Activated T-helper 9 cell treated with anti-CD3 and anti-CD28 coated beads, Interleukin-2, amount 50 U/mL, for 16 hours (primary cell): Measurements from ENCODE around the gene PHF21B.

Experiments
- DNase-seq: peaks from one replicate; pipeline ENCODE4 v3.0.0-alpha.2; 2020; ENCODE audit warnings: low read depth

PHF21B gene

DNA sequence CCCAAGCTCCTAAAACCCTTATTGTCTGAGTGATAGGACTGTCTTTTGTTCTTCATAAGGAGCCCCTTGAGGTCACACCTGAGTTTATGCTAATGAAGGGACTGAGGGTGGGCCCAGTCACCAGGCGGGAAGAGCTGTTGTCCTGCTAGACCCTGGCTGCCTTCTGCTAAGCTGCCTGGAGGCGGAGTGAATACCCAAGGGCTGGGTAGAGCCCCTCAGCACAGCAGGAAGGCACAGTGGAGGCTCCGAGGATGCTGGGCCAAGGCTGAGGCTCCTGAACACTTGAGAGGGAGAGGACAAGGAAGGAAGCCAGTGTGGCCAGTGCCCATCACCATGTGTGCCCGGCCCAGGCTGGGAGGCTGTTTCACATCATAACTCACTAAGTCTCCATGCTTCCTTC, 4.8 kb upstream of the PHF21B start:
- no peak for DNase-seq

DNA sequence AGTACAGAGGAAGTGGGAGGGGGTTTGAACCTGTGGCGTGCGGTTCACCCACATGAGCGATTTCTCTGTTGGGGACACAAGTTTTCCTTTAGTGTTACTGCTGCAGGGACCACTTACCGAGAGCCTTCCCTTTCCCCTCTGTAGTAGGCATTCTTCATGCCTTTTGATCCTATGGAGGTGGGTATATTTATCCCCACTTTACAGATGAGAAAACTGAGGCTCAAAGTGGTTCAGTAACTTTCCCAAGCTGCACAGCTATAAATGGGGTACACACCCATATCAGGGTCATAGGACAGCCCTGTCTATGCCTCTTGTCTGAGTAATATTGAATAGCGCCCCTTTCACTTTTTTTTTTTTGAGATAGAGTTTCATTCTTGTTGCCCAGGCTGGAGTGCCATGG, 3.3 kb upstream of the PHF21B start:
- no peak for DNase-seq

DNA sequence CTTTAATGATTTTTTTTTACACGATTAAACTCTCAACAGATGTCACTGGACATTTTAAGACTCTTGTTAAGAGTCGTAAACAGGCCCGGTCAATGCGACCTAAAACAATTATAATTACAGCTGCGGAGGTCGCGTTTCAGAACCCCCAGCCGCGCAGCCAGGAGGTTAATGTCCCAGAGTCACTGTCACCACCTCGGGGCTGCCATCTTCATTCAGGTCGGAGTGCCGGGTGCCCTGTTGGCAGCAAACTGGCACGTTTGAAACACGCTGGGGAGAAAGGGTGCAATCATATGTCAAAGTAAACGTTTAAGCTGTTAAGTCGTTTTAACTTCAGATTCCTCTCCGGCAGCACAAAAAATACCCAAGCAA, 711 bp upstream of the PHF21B start:
- no peak for DNase-seq

DNA sequence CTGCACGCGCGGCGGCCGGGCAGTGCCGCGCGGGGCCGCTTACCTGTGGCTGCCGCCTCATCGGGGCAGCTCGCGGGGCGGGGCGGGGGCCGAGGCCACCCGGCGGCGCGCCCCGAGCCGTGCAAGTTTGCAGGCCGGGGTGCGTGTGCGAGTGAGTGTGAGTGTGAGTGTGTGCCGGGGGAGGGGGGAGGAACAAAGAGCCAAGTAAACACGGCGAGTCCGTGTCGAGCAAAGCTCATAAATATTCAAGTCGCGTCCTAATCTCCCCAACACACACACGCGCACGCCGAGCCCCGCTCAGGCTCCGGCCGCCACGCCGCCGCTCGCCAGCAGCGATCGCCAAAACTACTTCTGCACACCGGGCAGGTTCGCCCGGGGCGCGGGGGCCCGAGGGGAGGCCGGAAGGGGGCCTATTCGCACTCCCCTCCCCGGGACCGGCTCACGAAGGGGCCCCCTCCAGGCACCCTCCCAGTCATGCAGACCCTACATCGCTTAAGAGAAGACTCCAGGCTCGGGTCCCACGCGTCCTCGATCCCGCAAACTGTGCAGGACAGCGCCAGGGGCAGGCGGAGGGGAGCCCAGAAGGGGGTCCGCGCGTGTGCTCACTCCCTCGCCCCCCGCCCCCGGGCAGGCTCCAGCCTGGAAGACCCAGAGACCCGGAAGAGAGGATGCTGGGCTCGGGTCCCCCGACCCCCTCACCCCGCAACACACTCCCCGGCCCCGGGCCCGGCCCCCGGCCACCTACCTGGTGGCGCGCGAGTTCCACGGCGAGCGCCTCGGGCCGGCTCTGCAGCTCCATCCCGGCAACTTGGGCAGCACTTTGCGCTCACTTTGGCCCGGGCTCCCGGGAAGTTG, 827 bp downstream of the PHF21B start:
- no peak for DNase-seq

DNA sequence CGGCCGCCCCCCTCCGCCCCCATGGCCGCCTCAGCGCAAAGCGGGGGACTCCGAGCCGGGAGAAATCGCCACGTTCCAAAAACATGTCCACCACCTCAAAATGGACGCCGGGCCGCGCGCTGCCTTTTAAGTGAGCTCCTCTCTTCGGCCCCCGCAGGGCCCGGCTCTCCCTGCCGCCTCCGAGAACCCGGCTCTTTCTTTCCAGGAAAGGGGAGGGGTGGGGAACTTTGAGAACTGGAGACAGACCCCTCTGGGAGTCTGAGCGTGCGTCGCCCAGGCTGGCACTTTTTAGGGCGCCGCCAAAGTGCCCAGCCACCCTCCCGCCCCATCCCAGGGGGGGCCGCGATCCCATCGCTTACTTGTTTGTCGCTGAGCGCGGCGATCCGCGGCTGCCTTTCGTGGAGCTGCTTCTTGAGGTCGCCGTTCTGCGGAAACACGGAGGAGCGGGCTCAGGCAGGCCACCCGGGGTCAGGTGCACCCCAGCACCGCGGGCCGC, 1.6 kb downstream of the PHF21B start:
- DNase-seq = no peak

DNA sequence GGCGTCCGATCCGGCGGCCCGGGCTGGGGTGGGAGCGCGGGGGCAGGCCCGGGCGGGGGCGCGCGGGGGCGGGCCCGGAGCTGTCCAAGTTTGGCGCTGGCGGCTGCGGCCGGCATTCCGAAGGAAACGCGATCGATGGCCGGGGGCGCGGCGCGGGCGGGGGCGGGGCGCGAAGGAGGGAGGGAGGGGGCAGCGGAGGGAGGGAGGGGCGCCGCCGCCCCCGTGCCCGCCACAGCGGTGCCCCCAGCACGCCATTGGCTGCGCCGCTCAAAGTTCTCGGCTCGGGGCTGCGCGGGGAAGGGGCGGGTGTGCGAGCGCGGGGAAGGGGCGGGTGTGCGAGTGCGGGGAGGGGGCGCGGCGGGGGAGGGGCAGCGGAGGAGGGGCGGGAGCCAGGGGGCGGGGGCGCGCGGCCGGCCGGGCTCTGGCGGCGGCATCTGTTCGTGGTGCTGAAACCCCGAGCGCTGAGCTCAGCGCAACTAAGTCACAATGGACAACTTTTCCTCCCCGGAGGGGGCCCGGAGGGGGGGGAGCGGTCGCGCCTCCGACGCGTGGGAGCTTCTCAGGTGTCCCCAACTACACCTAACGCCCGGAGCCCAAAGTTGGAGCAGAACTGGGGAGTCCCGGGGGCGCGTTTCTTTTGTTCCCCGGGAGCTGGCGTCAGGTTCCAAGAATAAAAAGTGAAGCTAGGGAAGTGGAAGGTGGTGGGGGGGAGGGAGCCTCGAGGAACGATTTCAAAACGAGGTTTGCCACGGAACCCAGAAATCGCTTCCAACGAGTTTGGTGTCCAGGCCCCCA, 2.2 kb downstream of the PHF21B start:
- DNase-seq = no peak

DNA sequence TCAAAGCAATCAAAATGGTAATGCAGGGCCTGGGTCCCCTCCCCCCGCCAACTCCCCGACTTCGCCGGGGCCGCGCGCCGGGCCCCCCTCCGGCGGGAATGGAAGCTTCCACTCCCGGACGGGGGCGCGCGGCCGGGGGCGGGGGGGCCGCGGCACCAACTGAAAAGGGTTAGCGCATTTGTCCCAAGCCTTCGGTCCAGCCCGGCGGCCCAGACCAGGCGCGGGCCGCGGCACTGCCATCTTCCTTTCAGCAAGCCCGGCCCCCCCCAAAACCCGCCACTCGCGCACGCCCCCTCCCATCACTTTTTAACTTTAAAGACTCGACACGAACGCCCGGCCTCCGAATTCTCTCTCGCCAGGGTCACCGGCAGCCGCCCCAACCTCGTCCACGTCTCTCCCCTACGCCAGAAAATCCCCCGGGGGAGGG, 2.8 kb downstream of the PHF21B start:
- DNase-seq = no peak

DNA sequence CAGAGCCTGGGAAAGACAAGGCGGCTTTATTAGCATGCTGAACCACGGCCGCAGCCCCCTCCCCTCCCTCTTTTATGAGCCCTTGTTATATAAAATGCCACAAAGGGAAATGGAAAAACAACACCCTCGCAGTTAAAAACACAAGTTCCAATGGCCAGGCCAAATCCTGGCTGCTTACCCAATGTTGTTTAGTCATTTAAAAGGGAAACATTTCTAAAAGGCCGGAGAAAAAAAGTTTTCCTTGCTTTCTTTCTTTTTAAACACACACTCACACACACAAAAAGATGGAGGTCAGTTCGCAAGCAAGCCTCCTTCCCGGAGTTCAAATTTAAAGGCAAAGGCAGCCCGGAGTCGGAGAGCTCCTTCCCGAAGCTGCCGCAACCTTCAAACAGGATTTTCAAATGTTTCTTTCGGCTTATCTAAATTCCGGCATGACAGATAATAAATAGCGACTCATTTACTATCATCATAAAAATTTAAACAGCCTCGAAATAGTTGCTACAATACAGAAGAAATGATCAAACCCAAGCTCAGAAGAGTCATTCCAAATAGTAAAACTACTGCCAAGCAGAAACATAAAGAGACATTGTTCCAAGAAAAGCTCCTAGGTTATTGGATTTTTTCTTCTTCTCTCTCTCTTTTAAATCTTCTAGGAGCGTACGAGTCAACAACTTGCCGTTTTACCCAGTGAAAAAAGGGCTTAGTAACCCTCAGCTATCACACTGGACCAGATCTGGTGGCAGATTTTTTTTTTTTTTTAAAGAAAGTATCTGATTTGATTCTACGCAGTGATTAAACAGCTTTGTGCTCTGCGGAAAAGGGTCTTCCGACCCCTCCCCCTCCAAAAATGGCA, 3.5 kb downstream of the PHF21B start:
- no peak for DNase-seq

DNA sequence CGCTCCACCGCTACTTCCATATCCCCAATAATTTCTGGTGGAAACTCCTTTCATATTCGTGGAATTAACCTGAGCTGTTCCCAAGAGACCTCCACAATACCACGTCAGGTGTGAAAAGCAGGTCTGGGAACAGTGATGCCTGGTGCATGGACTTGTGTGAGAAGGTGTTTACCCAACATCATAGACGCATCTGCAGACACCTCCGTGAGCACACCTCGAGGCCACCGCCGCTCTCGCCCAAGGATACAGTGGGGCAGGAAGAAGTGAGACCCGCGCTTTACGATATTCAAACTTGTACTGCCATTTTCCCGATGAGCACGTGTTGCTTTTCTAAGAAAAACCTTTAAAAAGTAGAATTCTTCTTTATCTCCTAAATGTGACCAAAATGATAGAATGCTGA, 8.2 kb downstream of the PHF21B start:
- DNase-seq = no peak

DNA sequence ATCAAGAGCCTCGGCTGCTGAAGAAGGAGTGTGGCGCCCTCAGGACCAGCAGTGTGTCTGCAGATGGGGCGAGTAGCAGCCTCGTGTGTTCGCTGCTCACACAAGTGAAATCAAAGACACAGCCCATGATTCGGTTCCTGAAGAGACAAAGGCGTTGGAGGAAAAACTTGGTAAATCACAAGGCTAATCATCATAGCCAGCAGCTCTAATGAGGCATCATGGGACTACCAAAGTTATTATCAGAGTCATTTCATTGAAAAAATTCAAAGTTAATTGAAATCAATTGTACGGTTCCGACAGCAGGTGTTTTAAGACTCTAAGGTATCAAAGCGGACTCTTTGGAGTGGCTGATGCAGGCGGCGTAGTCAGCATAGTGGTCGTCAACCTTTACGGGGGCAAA, 9.5 kb downstream of the PHF21B start:
- no peak for DNase-seq

DNA sequence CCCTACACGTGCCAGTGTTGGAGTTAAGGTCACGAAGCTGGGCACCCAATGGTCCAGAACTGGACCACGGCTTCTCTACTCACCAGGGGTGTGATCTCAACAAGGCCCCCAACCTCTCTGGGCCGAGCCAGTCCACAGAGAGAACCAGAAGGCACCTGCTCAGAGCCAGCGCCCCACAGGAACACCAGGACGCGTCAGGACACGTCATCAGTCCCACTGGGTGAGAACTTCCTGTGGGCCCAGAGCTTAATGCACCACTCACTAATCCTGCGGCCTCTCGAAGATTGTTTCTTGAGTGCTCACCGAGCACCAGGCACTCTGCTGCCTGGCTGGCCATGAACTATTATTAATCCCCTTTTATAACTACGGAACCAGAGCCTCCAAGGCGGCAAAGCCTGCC, 10.1 kb downstream of the PHF21B start:
- DNase-seq = no peak

DNA sequence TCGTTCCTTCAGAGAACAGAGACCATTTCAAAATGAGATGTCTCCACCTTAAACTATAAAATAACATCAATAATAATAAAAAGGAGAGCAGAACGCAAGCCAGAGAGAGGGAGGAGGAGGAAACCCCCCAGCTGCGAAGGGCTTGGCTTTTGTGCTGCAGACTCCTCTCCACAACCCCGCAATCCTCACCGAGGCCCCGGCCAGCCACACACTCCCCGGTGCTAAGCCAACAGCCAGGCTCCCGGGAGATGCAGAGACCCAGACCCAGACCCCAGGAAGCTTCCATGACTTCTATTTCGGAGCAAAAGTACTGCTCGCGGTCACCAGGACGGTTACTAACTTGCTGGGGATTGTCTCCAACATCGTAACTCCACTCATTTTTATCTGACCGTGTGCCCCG, 10.6 kb downstream of the PHF21B start:
- no peak for DNase-seq

DNA sequence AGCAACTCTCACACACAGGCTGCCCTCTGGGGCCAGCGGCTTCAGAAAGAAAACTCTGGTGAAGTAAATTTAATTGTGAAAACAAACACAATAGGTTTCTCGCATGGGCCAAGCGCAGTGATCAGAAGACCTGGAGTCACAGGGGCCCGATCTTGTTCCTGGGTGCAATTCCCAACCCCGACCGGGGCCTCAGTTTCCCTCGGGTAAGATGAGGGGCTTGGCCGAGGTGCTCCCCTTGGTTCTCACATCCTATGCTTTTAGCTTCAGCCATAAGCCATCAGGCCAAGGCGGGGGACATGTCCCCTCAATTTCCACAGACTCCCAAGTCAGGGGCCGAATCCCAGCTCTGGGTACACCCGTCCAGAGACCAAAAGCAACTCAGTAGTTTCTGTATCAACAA, 11.5 kb downstream of the PHF21B start:
- DNase-seq = no peak

DNA sequence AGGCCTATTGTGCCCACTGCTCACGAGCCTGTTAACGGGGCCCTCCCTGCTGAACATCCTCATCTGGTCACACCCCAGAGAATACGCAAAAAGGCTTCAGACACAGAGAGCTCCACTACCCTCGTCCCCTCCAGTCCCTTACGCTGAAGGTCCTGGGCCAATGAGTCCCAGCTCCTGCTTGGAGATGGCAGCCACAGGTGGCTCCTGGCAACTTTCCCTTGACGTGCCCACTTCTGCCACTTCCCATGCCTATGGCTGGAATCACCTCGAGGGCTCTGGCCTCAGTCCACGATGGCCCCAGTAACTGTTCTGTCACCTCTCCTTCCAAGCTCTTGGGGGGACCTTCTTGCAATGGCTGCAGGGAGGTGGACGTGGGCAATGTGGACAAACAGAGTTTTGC, 12.7 kb downstream of the PHF21B start:
- DNase-seq = no peak

DNA sequence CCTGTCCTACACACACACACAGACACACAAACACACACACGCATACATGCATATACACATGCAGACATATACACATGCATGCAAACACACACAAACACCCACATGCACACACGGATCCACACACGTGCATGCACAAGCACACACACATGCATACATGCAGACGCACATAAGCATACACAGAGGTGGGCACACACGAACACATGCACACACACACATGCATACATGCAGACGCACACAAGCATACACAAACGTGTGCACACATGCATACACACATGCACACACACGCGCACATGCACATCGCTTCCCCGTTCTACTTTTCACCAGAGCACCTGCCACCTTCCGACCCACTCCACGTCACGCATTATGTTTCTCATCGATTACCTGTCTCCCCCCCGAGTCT, 13.2 kb downstream of the PHF21B start:
- DNase-seq = no peak

DNA sequence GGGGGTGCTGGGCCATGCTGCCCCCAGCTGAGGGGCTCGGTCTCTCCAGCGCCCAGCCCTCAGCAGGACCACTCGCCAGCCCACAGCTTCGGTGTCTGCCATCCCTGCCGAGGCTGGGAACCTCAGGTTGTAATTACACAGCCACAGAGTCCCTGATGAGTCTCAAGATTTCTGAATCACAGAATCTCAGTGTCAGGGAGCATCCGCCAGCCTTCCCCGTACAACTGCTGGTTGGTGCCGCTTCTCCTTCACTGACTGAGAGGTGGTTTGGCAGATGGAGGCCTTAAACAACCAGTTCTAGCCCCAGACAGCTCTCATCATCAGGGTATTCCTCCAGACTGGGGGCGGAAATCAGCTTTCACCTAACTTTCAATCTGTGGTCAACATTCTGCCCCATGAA, 13.7 kb downstream of the PHF21B start:
- DNase-seq = no peak

DNA sequence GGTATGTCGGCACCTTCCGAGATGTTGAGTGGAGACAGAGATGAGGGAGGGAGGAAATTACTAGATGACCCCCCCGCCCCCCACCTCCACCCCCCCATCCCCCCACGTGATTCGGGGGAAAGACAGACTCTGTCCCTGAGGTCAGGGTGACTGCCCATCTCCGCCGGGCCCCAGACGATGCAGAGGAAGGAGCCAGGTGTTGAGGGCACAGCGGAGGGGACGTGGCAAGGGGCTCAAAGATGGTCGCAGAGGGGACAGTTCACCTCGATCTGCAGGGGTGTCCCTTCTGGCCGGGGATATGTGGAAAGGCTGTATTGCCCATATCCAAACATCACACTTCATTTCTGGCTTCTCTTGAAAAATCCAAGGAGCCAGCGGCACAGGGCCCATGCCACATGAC, 14.1 kb downstream of the PHF21B start:
- DNase-seq = no peak

DNA sequence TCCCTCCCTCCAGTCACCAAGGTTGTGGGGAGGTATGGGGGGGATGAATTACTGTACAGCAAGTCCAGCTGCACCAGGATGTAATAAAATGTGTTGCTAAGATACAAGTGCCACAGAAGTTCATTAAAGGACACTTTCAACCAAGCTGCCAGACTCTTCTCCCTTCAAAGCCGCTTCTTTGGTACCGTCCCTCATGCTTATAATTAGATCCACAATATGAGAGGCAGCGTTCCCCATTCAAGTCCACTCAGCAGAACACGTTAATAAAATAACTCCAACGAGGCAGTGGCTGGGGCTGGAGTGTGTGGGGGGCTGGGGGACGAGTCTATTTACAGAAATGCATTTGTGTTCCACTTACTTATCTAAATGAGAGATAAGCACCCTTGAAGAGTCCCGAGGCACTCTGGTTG, 14.7 kb downstream of the PHF21B start:
- DNase-seq = no peak

DNA sequence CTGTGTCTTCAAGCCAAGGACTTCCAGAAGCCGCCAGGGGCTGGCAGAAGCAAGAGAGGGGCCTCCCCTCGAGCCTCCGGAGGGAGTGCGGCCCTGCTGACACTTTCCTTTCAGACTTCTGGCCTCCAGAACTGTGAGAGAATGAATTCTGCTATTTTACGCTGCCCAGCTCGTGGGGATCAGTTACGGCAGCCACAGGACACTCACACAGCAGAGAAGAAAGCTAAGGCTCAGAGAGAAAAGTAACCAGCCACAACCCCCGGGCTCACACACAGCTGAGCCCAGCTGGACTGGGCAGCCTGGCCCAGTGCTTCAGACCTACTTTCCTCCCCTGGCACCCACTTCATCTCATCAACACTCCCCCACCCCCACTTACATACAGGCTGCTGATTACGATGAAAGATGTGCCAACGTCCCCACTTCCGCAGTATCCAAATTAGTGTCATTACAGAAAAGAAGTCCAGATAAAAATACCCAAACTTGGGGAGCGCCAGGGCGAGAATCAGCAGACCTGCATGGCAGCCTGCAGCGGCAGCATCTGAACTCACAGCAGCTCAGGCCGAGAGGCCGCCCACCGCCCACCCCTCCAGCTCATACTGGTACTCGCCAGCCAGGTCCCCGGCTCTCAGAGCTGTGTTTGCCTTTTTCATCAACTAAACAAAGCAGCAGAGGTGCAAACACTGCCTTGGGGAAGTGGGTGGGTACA, 15.3 kb downstream of the PHF21B start:
- DNase-seq = no peak

DNA sequence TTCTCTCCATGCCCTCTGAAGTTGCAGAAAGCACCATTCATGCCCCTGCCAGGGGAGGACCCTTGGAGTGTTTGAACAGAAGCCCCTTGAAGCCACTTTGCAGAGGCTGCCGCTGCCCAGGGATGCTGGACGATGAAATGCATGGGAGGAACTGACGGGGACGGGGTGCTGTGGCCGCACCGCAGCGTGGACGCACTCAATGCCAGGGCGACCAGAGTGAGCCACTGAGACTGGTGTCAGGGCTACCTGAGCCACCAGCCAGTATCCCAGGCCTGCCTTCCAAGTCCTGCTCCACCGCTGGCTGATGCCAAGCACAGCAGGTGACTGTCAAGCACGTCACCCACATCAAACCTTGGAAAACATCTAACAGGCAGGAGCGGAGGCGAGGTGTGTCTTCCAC, 17.6 kb downstream of the PHF21B start:
- DNase-seq = no peak

DNA sequence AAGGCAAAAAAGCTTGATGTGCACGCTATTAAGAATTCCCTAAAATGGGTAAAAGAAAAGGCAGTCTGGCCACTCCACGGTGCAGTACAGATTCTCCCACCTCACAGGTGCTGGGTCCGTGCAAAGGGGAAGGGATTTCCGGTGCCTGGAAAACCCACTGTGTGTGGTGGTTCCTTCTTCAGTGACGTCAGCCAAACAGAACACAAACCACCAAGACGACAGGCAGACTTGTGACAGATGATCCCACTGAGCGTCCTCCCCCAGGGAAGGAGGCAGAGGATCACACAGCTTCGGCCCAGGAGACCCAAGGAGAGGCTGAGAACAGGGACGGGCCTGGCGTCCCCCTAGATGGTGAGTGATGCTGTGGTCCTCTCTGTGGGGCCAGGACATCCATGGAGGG, 18.6 kb downstream of the PHF21B start:
- DNase-seq = no peak

DNA sequence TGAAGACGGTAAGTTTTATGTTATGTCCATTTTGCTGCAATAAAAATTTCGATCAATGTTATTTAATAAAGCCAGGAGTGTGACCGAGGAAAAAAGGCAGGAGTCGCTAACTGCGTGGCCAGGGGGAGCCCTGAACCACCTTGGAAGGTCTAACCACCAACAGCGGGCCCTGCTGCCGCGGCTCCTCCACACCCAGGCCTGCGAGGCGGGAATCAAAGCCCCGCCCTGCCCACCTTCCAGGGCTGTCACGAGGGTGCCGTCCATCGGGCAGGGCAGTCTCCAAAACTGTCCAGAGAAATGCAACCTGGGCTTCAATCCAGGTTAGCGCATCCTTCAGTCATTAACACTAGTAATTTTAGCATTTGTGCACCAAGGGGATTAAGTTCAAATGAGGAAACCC, 19.0 kb downstream of the PHF21B start:
- no peak for DNase-seq
